ENCODE measurements around the gene SLC26A2. TPM values are rescaled to one million over a fixed set of nuclear protein-coding genes. Genes with fewer than 3 reads are reported as not detected.
"Not testable (repeated sequence)": the region's sequence is repeated elsewhere in the genome, so short reads cannot be mapped to it uniquely, and the experiment has no call there.

Gene SLC26A2
- polyA plus RNA-seq, 1 experiment = 3.3 TPM

DNA sequence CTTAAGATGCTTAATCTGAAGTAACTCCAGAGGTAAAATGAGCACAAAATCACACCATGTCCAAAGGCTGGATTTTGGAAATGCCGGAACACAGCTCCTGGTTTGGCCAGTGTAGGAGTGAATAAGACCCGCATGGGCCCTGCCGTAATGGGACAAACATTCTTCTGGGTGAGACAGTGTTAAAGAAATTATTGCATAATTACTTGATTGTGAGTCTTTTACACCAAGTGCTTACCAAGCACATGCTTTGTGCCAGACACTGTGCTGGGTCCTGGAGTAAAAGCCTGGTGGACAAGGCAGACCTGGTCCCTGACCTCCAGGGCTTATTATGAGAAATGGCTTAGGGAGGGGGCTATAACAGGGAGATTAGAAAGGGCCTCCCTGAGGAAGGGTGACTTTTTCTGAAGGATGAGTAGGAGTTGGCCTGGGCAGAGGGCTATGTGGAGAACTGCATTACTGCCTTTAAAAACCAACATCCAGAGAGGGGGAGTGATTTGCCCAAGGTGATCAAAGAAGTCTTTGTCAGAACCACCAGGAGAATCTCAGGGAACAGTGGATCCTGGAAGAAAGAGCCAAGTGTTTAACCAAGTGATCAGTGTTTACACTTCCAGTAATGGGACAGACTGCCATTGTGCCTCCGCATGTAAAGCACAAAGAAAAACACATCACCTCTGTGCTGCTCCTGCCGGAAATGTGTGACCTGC is 19.5 kb upstream of the SLC26A2 start:
- Histone ChIP-seq H3K36me3 (ENCODE audit: control insufficient read depth, insufficient read depth, low read length) (no peaks in the 10 kb centered on the region), H3K4me3 (ENCODE audit: low read depth, low read length) (no peak overlapping the region), H3K27me3 (ENCODE audit: control insufficient read depth, insufficient read depth, low read length) (no peaks in the 10 kb centered on the region)
- TF ChIP-seq, protein P1, sequence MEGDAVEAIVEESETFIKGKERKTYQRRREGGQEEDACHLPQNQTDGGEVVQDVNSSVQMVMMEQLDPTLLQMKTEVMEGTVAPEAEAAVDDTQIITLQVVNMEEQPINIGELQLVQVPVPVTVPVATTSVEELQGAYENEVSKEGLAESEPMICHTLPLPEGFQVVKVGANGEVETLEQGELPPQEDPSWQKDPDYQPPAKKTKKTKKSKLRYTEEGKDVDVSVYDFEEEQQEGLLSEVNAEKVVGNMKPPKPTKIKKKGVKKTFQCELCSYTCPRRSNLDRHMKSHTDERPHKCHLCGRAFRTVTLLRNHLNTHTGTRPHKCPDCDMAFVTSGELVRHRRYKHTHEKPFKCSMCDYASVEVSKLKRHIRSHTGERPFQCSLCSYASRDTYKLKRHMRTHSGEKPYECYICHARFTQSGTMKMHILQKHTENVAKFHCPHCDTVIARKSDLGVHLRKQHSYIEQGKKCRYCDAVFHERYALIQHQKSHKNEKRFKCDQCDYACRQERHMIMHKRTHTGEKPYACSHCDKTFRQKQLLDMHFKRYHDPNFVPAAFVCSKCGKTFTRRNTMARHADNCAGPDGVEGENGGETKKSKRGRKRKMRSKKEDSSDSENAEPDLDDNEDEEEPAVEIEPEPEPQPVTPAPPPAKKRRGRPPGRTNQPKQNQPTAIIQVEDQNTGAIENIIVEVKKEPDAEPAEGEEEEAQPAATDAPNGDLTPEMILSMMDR (IDR thresholded peaks at IDR 0.05; ENCODE audit: insufficient read depth, low read depth, low read length) = no peak
- no peak for DNase-seq (ENCODE audit: low read depth)
- ChIA-PET POLR2A (no interaction called here), CTCF (interaction anchor here (1.2 kb wide), 1 partner anchor 101 kb away, joined by 3 read pairs; no protein-coding TSS in a partner anchor)

DNA sequence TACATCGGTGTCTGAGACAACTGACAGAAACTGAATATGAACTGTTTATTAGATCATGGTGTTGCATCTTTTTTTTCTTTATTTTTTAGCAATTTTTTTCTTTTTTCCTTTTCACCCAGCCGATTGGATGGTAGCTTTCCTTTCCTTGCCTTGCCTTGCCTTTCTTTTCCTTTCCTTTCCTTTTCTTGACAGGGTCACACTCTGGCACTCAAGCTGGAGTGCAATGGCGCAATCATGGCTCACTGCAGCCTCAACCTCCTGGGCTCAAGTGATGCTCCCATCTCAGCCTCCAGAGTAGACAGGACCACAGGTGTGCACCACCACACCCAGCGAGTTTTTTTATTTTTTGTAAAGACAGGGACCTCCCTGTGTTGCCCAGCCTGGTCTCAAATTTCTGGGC is 18.8 kb upstream of the SLC26A2 start:
- no peak overlapping the region for H3K4me3 ChIP-seq (ENCODE audit: low read depth, low read length)
- POLR2A ChIA-PET = no interaction called here
- TF ChIP-seq, protein P1 (IDR thresholded peaks at IDR 0.05; ENCODE audit: insufficient read depth, low read depth, low read length) = no peak
- no peaks in the 10 kb centered on the region for H3K27me3 ChIP-seq (ENCODE audit: control insufficient read depth, insufficient read depth, low read length)
- no peak for DNase-seq (ENCODE audit: low read depth)
- CTCF ChIA-PET = interaction anchor here (1.2 kb wide), 1 partner anchor 102 kb away, joined by 3 read pairs; no protein-coding TSS in a partner anchor
- no peaks in the 10 kb centered on the region for H3K36me3 ChIP-seq (ENCODE audit: control insufficient read depth, insufficient read depth, low read length)

DNA sequence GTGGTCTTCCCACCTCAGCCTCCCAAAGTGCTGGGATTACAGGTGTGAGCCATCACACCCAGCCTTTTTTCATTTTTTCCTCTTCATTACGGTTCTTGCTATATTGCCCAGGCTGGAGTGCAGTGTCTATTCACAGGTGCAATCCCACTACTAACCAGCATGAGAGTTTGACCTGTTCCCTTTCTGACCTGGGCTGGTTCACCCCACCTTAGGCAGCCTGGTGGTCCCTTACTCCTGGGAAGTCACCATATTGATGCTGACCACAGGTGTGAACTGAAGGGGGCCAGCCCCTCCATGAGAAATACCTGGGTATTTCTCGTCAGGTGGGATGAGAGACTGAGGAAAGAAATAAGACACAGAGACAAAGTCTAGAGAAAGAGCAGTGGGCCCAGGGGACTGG is 18.4 kb upstream of the SLC26A2 start:
- ChIA-PET POLR2A (no interaction called here), CTCF (no interaction called here)
- Histone ChIP-seq H3K4me3 (ENCODE audit: low read depth, low read length) (no peak overlapping the region), H3K27me3 (ENCODE audit: control insufficient read depth, insufficient read depth, low read length) (no peaks in the 10 kb centered on the region), H3K36me3 (ENCODE audit: control insufficient read depth, insufficient read depth, low read length) (no peaks in the 10 kb centered on the region)
- no peak for DNase-seq (ENCODE audit: low read depth)
- TF ChIP-seq, protein P1 (IDR thresholded peaks at IDR 0.05; ENCODE audit: insufficient read depth, low read depth, low read length) = no peak

DNA sequence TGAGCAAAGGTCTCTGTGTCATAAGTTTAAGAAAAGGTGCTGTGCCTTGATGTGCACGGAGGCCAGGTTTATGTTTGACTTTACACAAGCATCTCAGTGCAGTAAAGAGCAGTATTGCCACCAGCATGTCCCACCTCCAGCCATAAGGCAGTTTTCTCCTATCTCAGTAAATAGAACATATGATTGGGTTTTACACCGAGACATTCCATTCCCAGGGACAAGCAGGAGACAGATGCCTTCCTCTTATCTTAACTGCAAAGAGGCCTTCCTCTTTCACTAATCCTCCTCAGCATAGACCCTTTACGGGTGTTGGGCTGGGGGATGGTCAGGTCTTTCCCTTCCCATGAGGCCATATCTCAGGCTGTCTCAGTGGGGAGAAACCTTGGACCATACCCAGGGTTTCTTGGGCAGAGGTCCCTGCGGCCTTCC is 17.8 kb upstream of the SLC26A2 start:
- H3K36me3 ChIP-seq (ENCODE audit: control insufficient read depth, insufficient read depth, low read length); DNase-seq (ENCODE audit: low read depth); H3K4me3 ChIP-seq (ENCODE audit: low read depth, low read length); H3K27me3 ChIP-seq (ENCODE audit: control insufficient read depth, insufficient read depth, low read length); CTCF ChIA-PET; POLR2A ChIA-PET: not testable (repeated sequence)

DNA sequence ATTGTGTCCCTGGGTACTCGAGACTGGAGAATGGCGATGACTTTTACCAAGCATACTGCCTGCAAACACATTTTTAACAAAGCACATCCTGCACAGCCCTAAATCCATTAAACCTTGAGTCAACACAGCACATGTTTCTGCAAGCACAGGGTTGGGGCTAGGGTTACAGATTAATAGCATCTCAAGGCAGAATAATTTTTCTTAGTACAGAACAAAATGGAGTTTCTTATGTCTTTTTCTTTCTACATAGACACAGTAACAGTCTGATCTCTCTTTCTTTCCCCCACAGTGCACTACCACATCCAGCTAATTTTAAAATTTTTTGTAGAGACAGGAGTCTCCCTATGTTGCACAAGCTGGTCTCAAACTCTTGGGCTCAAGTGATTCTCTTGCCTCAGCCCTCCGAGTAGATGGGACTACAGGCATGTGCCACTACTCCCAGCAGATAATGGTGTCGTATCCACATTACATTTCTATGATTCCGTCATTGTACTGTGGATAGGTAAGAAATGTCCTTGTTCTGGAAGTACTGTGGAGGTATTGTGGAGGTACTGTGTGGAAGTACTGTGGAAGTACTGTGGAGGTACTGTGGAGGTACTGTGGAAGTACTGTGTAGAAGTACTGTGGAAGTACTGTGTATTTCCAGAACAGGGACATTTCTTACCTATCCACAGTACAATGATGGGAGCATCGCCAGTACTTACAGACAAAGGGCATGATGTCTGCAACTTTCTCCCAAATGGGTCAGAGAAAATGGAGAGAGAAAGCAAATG is 17.2 kb upstream of the SLC26A2 start:
- DNase-seq (ENCODE audit: low read depth); H3K4me3 ChIP-seq (ENCODE audit: low read depth, low read length); H3K27me3 ChIP-seq (ENCODE audit: control insufficient read depth, insufficient read depth, low read length); H3K36me3 ChIP-seq (ENCODE audit: control insufficient read depth, insufficient read depth, low read length); POLR2A ChIA-PET: not testable (repeated sequence)
- CTCF ChIA-PET = interaction anchor here (1.0 to 8.4 kb wide), 2 partner anchors 15 to 89 kb away, joined by 3 to 43 read pairs; partner anchors contain the start of gene SLC26A2

DNA sequence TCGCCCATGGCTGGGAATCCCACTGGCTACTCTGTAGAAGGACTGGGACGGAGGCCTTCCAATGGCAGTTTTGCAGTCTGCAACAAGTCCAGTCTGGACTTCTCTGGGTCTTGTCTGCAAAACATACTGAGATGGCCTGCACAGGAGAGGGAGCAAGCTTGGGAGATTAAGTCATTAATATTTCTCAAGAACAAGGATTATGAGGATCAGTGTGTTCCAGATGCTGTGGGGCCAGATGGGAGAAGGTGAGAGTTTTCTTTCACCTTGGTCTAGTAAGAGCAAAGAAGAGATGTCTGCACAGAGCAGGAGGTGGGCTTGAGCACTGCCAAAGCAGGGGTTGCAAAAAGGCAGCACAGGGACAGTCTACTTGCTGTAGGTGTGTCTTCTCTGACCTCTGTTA is 15.9 kb upstream of the SLC26A2 start, which contains the start of gene PDE6A:
Gene PDE6A (minus strand): TSS at position 128 of the 400 bp plus-strand sequence. CDS start 120 bp downstream, at position 8.
- H3K4me3 ChIP-seq (ENCODE audit: low read depth, low read length) = no peak within 1 kb of the TSS
- TF ChIP-seq, protein P1 (IDR thresholded peaks at IDR 0.05; ENCODE audit: insufficient read depth, low read depth, low read length) = no peak
- ChIA-PET CTCF (interaction anchor here (1.0 to 8.4 kb wide), 2 partner anchors 14 to 90 kb away, joined by 3 to 43 read pairs; partner anchors contain the start of gene SLC26A2), POLR2A (no interaction called here)
- no peaks in the 10 kb centered on the region for H3K27me3 ChIP-seq (ENCODE audit: control insufficient read depth, insufficient read depth, low read length)
- DNase-seq (ENCODE audit: low read depth) = no peak
- no peaks in the 10 kb centered on the region for H3K36me3 ChIP-seq (ENCODE audit: control insufficient read depth, insufficient read depth, low read length)
